HEK293 (cell line): ENCODE data around the gene LDLRAD4.

Experiments used
- CTCF ChIA-PET: fragments of 350-600 bp; formaldehyde crosslinking; extraction: SDS; loops from one replicate; lab custom pipeline; 2021; ENCODE audit warnings: antibody characterized with exemption; lab: Yijun Ruan, JAX
- POLR2A ChIA-PET: fragments of 300-600 bp; formaldehyde crosslinking; extraction: SDS; loops from one replicate; lab custom pipeline; 2020; ENCODE audit warnings: antibody characterized with exemption, inconsistent platforms; lab: Yijun Ruan, JAX
- H3K27ac ChIP-seq: fragments of 200-500 bp; sonication (Bioruptor generic); 2 replicates; pipeline ENCODE4 v1.5.1; 2014; ENCODE audit warnings: low read depth, low read length, control low read depth, inconsistent platforms; ENCODE audit errors: extremely low read depth
- H3K36me3 ChIP-seq, 2 experiments: fragments of 200-500 bp in 1 of 2; sonication (Bioruptor generic) in 1 of 2; 1 replicate in 1 of 2; 2 replicates in 1 of 2; pipeline ENCODE4 v1.5.1; 2014 to 2017; ENCODE audit warnings: inconsistent platforms in 2 of 2, low read length in 2 of 2; ENCODE audit not compliant: control insufficient read depth in 2 of 2, insufficient read depth in 1 of 2
- H3K4me1 ChIP-seq: fragments of 200-500 bp; sonication (Bioruptor generic); 2 replicates; pipeline ENCODE4 v1.5.1; 2014; ENCODE audit warnings: mild to moderate bottlenecking, low read length, inconsistent platforms; ENCODE audit not compliant: control insufficient read depth, insufficient read depth
- H3K4me3 ChIP-seq: 2 replicates; pipeline ENCODE4 v1.5.1; 2011; ENCODE audit warnings: low read depth, mild to moderate bottlenecking, control low read depth, low read length, moderate library complexity
- H3K9me3 ChIP-seq: fragments of 200-500 bp; sonication (Bioruptor generic); 2 replicates; pipeline ENCODE4 v1.5.1; 2014; ENCODE audit warnings: low read depth, low read length, inconsistent platforms; ENCODE audit not compliant: control insufficient read depth, insufficient read depth
- MYNN ChIP-seq: fragments of 450-650 bp; formaldehyde crosslinking; IDR thresholded peaks from 2 replicates; pipeline ENCODE4 v1.5.1; 2016; ENCODE audit warnings: missing biosample characterization, missing genetic modification characterization, borderline replicate concordance
- PRDM10 ChIP-seq: fragments of 450-650 bp; formaldehyde crosslinking; IDR thresholded peaks from 2 replicates; pipeline ENCODE4 v1.5.1; 2016; ENCODE audit warnings: missing biosample characterization, missing genetic modification characterization
- PRDM6 ChIP-seq: fragments of 450-650 bp; formaldehyde crosslinking; IDR thresholded peaks from 2 replicates; pipeline ENCODE4 v1.5.1; 2017; ENCODE audit warnings: missing biosample characterization, missing genetic modification characterization
- SCRT2 ChIP-seq: fragments of 450-650 bp; formaldehyde crosslinking; IDR thresholded peaks from 2 replicates; pipeline ENCODE4 v1.5.1; 2016; ENCODE audit warnings: missing biosample characterization, missing genetic modification characterization
- SP2 ChIP-seq: fragments of 450-650 bp; formaldehyde crosslinking; IDR thresholded peaks from 2 replicates; pipeline ENCODE4 v1.5.1; 2016; ENCODE audit warnings: missing biosample characterization, missing genetic modification characterization
- ZBTB49 ChIP-seq: fragments of 450-650 bp; formaldehyde crosslinking; IDR thresholded peaks from 2 replicates; pipeline ENCODE4 v1.5.1; 2016; ENCODE audit warnings: missing biosample characterization, missing genetic modification characterization, low read depth
- ZNF112 ChIP-seq: fragments of 450-650 bp; formaldehyde crosslinking; IDR thresholded peaks from 2 replicates; pipeline ENCODE4 v1.5.0; 2017; ENCODE audit warnings: missing biosample characterization, missing genetic modification characterization
- ZNF121 ChIP-seq: fragments of 450-650 bp; formaldehyde crosslinking; IDR thresholded peaks from 2 replicates; pipeline ENCODE4 v1.5.1; 2016; ENCODE audit warnings: missing biosample characterization, missing genetic modification characterization
- ZNF350 ChIP-seq: fragments of 450-650 bp; formaldehyde crosslinking; IDR thresholded peaks from 2 replicates; pipeline ENCODE4 v1.5.0; 2017; ENCODE audit warnings: missing biosample characterization, mild to moderate bottlenecking, missing genetic modification characterization
- ZNF488 ChIP-seq: fragments of 450-650 bp; formaldehyde crosslinking; IDR thresholded peaks from 2 replicates; pipeline ENCODE4 v1.5.1; 2016; ENCODE audit warnings: missing biosample characterization, missing genetic modification characterization
- ZNF518A ChIP-seq: fragments of 450-650 bp; formaldehyde crosslinking; conservative IDR thresholded peaks from 2 replicates; pipeline ENCODE4 v1.5.1; 2016; ENCODE audit warnings: low read depth, missing biosample characterization, missing genetic modification characterization
- ZNF670 ChIP-seq: fragments of 450-650 bp; formaldehyde crosslinking; IDR thresholded peaks from 2 replicates; pipeline ENCODE4 v1.5.1; 2016; ENCODE audit warnings: missing biosample characterization, missing genetic modification characterization, low read depth
- ZNF677 ChIP-seq: fragments of 450-650 bp; IDR thresholded peaks from 2 replicates; pipeline ENCODE4 v1.5.0; 2018; ENCODE audit warnings: missing biosample characterization, mild to moderate bottlenecking, missing genetic modification characterization, moderate library complexity
- ZNF768 ChIP-seq: fragments of 450-650 bp; formaldehyde crosslinking; IDR thresholded peaks from 2 replicates; pipeline ENCODE4 v1.5.1; 2018; ENCODE audit warnings: missing biosample characterization, mild to moderate bottlenecking, missing genetic modification characterization
- ZNF785 ChIP-seq: fragments of 450-650 bp; formaldehyde crosslinking; IDR thresholded peaks from 2 replicates; pipeline ENCODE4 v1.5.1; 2016; ENCODE audit warnings: missing biosample characterization, missing genetic modification characterization
- ZNF837 ChIP-seq: fragments of 450-650 bp; formaldehyde crosslinking; IDR thresholded peaks from 2 replicates; pipeline ENCODE4 v1.5.1; 2016; ENCODE audit warnings: missing biosample characterization, missing genetic modification characterization

The LDLRAD4 gene

GRCh38 chr18:13611142-13611600 lies 392.6 kb downstream of the LDLRAD4 start:
- no peaks in the 10 kb centered on the region for H3K36me3 ChIP-seq
- CTCF ChIA-PET = no interaction called here
- no peak for TF ChIP-seq ZNF670 (tag by site-specific recombination)
- no peak for TF ChIP-seq ZNF677
- no peak for TF ChIP-seq ZNF488 (tag by site-specific recombination)
- TF ChIP-seq ZBTB49 (tag by site-specific recombination) = no peak
- TF ChIP-seq ZNF785 (tag by site-specific recombination) = no peak

GRCh38 chr18:13611601-13612195 lies 393.1 kb downstream of the LDLRAD4 start:
- Histone ChIP-seq H3K27ac (no peak overlapping the region), H3K9me3 (no peaks in the 10 kb centered on the region), H3K4me3 (no peak overlapping the region), H3K4me1 (0 out of 2 replicates have a peak, but pooled peaks cover under 1% of the 10 kb centered on the region), H3K36me3 (no peaks in the 10 kb centered on the region)
- no peak for TF ChIP-seq SP2 (tag by site-specific recombination)
- TF ChIP-seq ZNF837 (tag by site-specific recombination) = no peak
- no peak for TF ChIP-seq ZNF350
- TF ChIP-seq SCRT2 = no peak
- TF ChIP-seq PRDM10 (tag by site-specific recombination) = no peak
- TF ChIP-seq ZNF121 (tag by site-specific recombination) = no peak
- TF ChIP-seq ZNF768 (tag by site-specific recombination) = no peak
- no peak for TF ChIP-seq MYNN
- no peak for TF ChIP-seq PRDM6 (tag by site-specific recombination)
- TF ChIP-seq ZNF518A = no peak
- TF ChIP-seq ZNF112 (tag by site-specific recombination) = no peak
- ChIA-PET POLR2A (no interaction called here), CTCF (no interaction called here)

More at GRCh38 chr18:13611142-13611600, 392.6 kb downstream of the LDLRAD4 start:
- POLR2A ChIA-PET = no interaction called here
- Histone ChIP-seq H3K9me3 (no peaks in the 10 kb centered on the region), H3K27ac (no peak overlapping the region), H3K4me3 (no peak overlapping the region), H3K4me1 (0 out of 2 replicates have a peak, but pooled peaks cover 3% of the 10 kb centered on the region)
